IPS-20b (cell line): Measurements from ENCODE around the gene OPRM1.
"Not testable (repeated sequence)": the region's sequence is repeated elsewhere in the genome, so short reads cannot be mapped to it uniquely, and the experiment has no call there.

Experiments used
- H3K27ac ChIP-seq: one replicate; pipeline ENCODE4 v1.5.1; 2013; ENCODE audit warnings: low read length
- H3K27me3 ChIP-seq: 2 replicates; pipeline ENCODE4 v1.6.1; 2013; ENCODE audit warnings: mild to moderate bottlenecking, low read length, inconsistent platforms; ENCODE audit not compliant: insufficient read depth
- H3K36me3 ChIP-seq: 2 replicates; pipeline ENCODE4 v1.6.1; 2013; ENCODE audit warnings: low read depth, mild to moderate bottlenecking, inconsistent platforms, low read length, moderate library complexity; ENCODE audit not compliant: insufficient read depth
- H3K4me1 ChIP-seq: 2 replicates; pipeline ENCODE4 v1.6.1; 2013; ENCODE audit warnings: mild to moderate bottlenecking, control low read depth, inconsistent platforms, low read length, moderate library complexity; ENCODE audit not compliant: insufficient read depth
- H3K4me3 ChIP-seq: 2 replicates; pipeline ENCODE4 v1.5.1; 2013; ENCODE audit warnings: mild to moderate bottlenecking, low read length, inconsistent platforms
- H3K9ac ChIP-seq: 2 replicates; pipeline ENCODE4 v1.6.1; 2013; ENCODE audit warnings: low read depth, mild to moderate bottlenecking, inconsistent platforms, low read length, moderate library complexity
- H3K9me3 ChIP-seq: 2 replicates; pipeline ENCODE4 v1.6.1; 2013; ENCODE audit warnings: mild to moderate bottlenecking, low read depth, low read length, inconsistent platforms; ENCODE audit not compliant: insufficient read depth

OPRM1 gene

DNA sequence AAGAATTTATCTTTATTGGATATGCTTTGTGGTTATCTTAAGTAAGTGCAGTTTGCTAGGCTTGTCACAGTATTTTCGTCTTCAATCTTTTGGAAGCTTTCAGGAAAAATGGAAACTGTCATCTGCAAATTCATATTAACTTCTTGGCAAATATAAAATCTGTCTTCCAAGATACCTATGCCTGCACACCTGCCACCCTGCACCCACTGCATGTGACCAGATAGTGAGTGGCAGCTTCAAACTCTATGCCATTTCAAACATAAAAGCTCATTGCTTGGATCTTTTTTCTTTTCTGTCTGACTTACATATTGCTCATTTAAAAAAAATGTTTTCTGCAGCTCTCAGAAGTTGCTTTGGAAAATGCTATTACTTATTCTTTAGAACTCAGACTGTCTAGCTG lies 14.1 kb downstream of the OPRM1 start:
- no peak overlapping the region for H3K4me3 ChIP-seq
- no peak overlapping the region for H3K27ac ChIP-seq
- no peaks in the 10 kb centered on the region for H3K36me3 ChIP-seq
- no peaks in the 10 kb centered on the region; the same call in 1 of the 2 replicates for H3K9me3 ChIP-seq
- H3K9ac ChIP-seq: no peak overlapping the region
- no peaks in the 10 kb centered on the region for H3K4me1 ChIP-seq
- no peaks in the 10 kb centered on the region for H3K27me3 ChIP-seq

DNA sequence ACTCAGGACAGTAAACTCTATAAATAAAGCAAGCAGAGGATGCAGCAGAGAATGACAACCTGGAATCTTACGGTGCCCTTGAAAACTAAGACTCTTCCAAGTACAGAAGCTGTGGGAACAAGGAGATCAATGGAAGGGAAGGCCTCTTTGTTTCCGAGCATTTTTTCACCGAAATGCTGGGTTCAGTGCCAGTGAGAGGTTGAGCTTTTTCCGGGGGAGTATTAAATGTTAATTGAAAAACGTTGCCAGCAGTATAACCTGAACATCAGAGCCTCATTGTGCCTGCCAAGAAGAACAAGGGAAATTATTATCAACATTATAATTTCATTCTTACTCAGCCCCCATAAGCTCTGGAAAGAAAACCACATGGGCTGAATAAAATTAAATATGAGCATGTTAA lies 17.5 kb downstream of the OPRM1 start:
- peaks cover 4% of the 10 kb centered on the region; the same call in 1 of the 2 replicates for H3K4me1 ChIP-seq
- no peak overlapping the region for H3K4me3 ChIP-seq
- H3K36me3 ChIP-seq: no peaks in the 10 kb centered on the region
- H3K27ac ChIP-seq: no peak overlapping the region
- H3K9ac ChIP-seq: no peak overlapping the region
- no peaks in the 10 kb centered on the region for H3K27me3 ChIP-seq
- no peaks in the 10 kb centered on the region; the same call in 1 of the 2 replicates for H3K9me3 ChIP-seq

- no peaks in the 10 kb centered on the region for H3K27me3 ChIP-seq
- H3K4me1 ChIP-seq: peaks cover 4% of the 10 kb centered on the region; the same call in 1 of the 2 replicates
- H3K9me3 ChIP-seq: no peaks in the 10 kb centered on the region; the same call in 1 of the 2 replicates
- no peaks in the 10 kb centered on the region for H3K36me3 ChIP-seq
- no peak overlapping the region for H3K9ac ChIP-seq
- H3K4me3 ChIP-seq: no peak overlapping the region
- no peak overlapping the region for H3K27ac ChIP-seq
Observed at GRCh38 chr6:154057098-154057497, 18.1 kb downstream of the OPRM1 start.

- Histone ChIP-seq H3K4me3 (no peak overlapping the region), H3K36me3 (no peaks in the 10 kb centered on the region), H3K9ac (no peak overlapping the region), H3K27ac (no peak overlapping the region), H3K9me3 (no peaks in the 10 kb centered on the region), H3K27me3 (no peaks in the 10 kb centered on the region), H3K4me1 (peaks cover 4% of the 10 kb centered on the region; the same call in 1 of the 2 replicates)
Observed at GRCh38 chr6:154058963-154059680, 20.1 kb downstream of the OPRM1 start.

GRCh38 chr6:154060076-154060475 lies 21.0 kb downstream of the OPRM1 start:
- Histone ChIP-seq H3K9me3 (no peaks in the 10 kb centered on the region), H3K27ac (no peak overlapping the region), H3K27me3 (no peaks in the 10 kb centered on the region), H3K9ac (no peak overlapping the region), H3K4me1 (peaks cover 4% of the 10 kb centered on the region; the same call in 1 of the 2 replicates), H3K36me3 (no peaks in the 10 kb centered on the region), H3K4me3 (no peak overlapping the region)

GRCh38 chr6:154070041-154070440 lies 31.0 kb downstream of the OPRM1 start:
- Histone ChIP-seq H3K9me3 (no peaks in the 10 kb centered on the region), H3K9ac (no peak overlapping the region), H3K4me3 (no peak overlapping the region), H3K4me1 (no peaks in the 10 kb centered on the region), H3K27me3 (no peaks in the 10 kb centered on the region), H3K36me3 (no peaks in the 10 kb centered on the region), H3K27ac (no peak overlapping the region)

GRCh38 chr6:154070657-154071056 lies 31.6 kb downstream of the OPRM1 start:
- Histone ChIP-seq H3K27me3 (no peaks in the 10 kb centered on the region), H3K9ac (no peak overlapping the region), H3K36me3 (no peaks in the 10 kb centered on the region), H3K4me3 (no peak overlapping the region), H3K9me3 (no peaks in the 10 kb centered on the region), H3K4me1 (no peaks in the 10 kb centered on the region), H3K27ac (no peak overlapping the region)

GRCh38 chr6:154071236-154071635 lies 32.2 kb downstream of the OPRM1 start:
- Histone ChIP-seq H3K9me3 (no peaks in the 10 kb centered on the region), H3K27ac (no peak overlapping the region), H3K9ac (no peak overlapping the region), H3K4me3 (no peak overlapping the region), H3K4me1 (no peaks in the 10 kb centered on the region), H3K27me3 (no peaks in the 10 kb centered on the region), H3K36me3 (no peaks in the 10 kb centered on the region)

DNA sequence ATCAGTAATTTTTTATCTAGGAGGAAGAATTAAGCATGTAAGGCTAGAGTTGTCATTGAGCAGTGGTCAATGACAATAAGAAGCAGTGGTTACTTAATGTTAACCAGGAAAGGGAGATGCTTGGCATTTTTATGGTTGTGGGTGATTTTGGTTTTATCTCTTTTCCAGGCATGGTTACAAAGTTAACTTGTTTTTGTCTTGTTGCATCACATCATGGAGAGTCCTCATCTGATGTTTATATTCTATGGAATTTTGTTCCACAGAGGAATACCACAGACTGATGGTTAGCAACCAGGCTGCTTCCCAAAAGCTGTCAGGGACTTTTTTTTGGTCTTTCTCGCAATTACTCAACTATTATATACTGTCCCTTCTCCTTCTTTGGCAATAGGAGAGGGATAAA lies 32.7 kb downstream of the OPRM1 start:
- H3K27ac ChIP-seq: no peak overlapping the region
- no peak overlapping the region for H3K4me3 ChIP-seq
- no peaks in the 10 kb centered on the region for H3K36me3 ChIP-seq
- no peaks in the 10 kb centered on the region for H3K9me3 ChIP-seq
- H3K27me3 ChIP-seq: no peaks in the 10 kb centered on the region
- H3K9ac ChIP-seq: no peak overlapping the region
- H3K4me1 ChIP-seq: no peaks in the 10 kb centered on the region

GRCh38 chr6:154078596-154078995 lies 39.6 kb downstream of the OPRM1 start:
- H3K27me3 ChIP-seq, H3K27ac ChIP-seq, H3K4me1 ChIP-seq, H3K36me3 ChIP-seq, H3K4me3 ChIP-seq, H3K9ac ChIP-seq, H3K9me3 ChIP-seq: not testable (repeated sequence)

DNA sequence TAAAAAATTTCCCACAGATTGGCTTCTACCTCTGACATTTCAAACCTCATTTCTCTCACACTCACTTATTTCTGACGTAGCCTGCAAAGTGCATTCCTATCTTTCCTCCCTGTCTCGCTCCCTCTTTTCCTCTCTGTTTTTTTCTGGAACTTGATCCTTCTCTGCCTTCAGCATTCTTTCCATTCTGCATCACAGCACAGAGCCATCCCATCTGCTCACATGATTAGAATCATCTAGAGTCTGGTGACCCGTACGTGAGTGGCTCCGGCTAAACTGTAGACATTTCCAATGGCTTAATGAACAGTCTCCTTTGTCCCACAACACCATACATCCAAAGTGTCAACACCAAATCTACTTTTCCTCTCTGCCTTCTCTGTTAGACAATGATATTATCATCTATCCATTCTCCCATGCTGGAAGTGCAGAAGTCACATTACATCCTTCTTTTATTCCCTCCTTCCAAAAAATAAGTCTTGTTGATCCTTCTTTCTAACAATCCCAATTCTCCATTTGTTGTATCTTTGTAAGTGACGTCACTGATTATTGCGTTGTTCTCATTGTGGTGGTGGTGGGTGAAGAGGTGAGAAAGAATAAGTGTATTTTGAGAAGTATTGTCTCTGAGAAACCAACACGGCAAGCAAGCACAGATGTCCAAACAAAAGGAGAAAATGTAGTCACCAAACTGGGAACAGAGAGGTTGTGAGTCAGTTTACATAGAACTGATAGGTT lies 41.6 kb downstream of the OPRM1 start:
- Histone ChIP-seq H3K27me3 (no peaks in the 10 kb centered on the region), H3K4me1 (no peaks in the 10 kb centered on the region), H3K9me3 (no peaks in the 10 kb centered on the region), H3K27ac (no peak overlapping the region), H3K9ac (no peak overlapping the region), H3K36me3 (no peaks in the 10 kb centered on the region), H3K4me3 (no peak overlapping the region)

DNA sequence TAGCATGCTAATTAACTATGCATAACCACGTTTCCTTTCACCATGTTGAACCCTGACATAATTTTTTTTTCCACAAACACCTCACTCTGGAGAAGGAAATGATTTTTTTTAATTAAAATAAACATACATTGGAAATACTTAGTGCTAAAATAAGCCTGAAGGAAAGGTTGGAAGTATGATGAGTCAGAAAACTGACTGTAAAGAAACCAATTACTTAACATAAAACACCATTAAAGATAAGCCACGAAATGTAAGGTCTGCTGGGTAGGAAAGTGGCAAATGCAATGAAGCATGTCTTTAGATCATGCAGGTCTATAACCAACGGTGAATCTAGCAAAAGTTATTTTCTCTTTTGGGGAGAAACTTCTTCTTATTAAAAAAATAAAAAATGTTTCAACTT lies 47.5 kb downstream of the OPRM1 start:
- Histone ChIP-seq H3K9ac (no peak overlapping the region), H3K36me3 (no peaks in the 10 kb centered on the region), H3K27ac (no peak overlapping the region), H3K4me3 (no peak overlapping the region), H3K27me3 (no peaks in the 10 kb centered on the region), H3K4me1 (no peaks in the 10 kb centered on the region), H3K9me3 (no peaks in the 10 kb centered on the region)
